ENCODE data around the gene LILRB5.
"Not testable (repeated sequence)": the region's sequence is repeated elsewhere in the genome, so short reads cannot be mapped to it uniquely, and the experiment has no call there.

LILRB5 gene

GRCh38 chr19:54274516-54274915 is 17.4 kb upstream of the LILRB5 start:
- not testable (repeated sequence) for DNase-seq

GRCh38 chr19:54273821-54274220 is 16.7 kb upstream of the LILRB5 start:
- DNase-seq = no peak

GRCh38 chr19:54272181-54272580 is 15.1 kb upstream of the LILRB5 start:
- DNase-seq = not testable (repeated sequence)

- DNase-seq = not testable (repeated sequence)
Observed at GRCh38 chr19:54271587-54271986, 14.5 kb upstream of the LILRB5 start.

- no peak for DNase-seq
Observed at GRCh38 chr19:54271106-54271505, 14.0 kb upstream of the LILRB5 start.

DNA sequence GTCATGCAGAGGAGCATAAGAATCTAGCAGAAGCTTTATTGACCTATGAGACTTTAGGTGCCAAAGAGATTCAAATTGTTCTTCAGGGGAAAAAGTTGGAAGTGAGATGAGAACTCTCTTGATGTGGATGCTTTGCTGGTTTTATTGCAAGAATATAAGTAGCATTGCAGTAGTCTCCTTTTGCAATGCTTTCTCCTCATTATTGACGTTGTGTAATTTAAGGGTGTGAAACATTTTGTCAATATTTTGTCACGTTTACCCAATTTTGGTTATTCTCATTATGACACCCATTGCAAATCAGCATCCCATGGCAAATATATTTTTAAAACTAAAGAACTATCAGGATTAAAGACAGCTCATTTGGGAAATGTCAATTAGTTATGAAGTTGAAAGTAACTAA is 11.9 kb upstream of the LILRB5 start:
- no peak for DNase-seq

GRCh38 chr19:54266133-54266532 is 9.1 kb upstream of the LILRB5 start:
- peak; percentile 13 for DNase-seq

DNA sequence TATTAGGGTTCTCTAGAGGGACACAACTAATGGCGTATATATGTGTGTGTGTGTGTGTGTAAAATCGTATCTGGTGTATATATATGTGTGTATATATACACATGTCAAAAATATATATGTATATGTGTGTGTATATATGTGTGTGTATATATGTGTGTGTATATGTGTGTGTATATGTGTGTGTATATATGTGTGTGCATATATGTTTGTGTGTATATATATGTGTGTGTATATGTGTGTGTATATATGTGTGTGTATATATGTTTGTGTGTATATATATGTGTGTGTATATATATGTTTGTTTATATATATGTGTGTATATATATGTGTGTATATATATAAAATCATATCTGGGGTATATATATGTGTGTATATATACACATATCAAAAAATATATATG is 5.4 kb upstream of the LILRB5 start:
- no peak for DNase-seq

GRCh38 chr19:54262066-54262465 is 5.0 kb upstream of the LILRB5 start:
- no peak for DNase-seq

DNA sequence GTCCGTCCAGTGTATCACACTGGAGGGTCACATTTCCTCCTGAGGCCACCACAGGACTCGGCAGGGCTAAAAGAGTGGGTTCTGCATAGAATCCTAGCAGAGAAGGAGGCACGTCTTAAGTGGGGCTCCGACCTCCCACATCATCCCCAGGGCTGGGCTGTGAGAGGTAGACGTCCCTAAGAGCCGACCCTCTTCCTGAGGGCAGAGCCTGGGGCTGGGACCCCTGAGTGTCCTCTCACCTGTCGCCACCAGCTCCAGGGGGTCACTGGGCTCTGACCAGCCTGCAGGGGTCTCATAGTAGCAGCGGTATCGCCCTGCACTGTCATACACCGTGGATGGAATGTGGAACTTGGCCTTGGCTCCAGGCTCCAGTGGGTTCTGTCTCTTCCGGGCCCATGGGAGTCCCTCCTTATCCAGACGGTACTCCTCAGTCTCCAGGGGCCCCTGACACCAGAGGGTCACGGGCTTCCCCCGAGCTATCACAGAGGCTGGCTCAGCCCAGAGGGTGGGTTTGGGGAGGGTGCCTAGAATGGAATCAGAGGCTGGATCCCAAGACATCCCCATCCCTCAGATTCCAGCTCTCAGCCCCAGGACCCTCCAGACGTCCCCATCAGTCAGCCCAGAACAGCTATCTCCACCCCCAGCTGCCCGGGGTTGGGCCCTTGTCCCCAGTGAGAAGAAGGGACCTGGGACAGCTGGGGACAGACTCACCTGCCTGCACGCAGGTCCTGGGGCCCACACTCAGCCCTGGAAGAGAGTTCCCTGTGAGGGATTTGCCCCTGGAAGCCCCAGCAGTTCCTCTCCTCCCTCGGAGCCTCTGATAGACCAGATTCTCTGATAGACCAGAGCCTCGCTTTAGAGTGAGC is 590 bp downstream of the LILRB5 start:
- no peak for DNase-seq

GRCh38 chr19:54255105-54255775 is 1.8 kb downstream of the LILRB5 start:
- no peak for DNase-seq

DNA sequence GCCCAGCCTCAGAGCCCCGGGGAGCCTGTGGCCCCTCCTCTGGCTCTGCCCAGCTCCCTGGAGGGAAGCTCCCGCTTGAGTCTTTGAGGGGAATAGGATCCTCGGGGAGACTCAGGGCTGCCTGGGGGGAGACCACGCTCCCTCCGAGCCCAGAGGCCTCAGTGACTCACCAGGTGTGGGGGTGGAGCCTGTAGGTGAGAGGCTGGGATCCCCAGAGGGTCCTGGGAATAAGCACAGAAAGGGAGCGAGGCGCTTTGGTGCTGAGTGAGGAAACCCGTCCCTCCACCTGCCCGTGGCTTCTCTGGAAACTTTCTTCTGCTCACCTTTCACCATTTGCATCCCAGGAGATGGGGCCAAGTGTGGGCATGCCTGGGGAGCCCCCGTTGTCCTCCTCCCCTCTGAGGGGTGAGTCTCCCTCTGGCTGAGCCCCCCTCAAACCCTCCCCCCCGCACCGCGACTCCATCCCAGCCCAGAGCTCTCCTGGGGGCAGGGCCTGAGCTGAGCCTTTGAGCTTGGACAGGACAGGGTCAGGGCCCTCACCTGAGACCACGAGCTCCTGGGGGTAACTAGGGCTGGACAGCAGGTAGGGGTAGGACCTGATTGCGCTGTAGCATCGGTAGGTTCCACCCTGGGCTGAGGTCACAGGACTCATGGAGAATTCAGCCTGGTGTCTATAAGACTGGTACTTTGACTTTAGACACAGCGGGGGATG is 2.7 kb downstream of the LILRB5 start:
- no peak for DNase-seq

GRCh38 chr19:54253331-54254194 is 3.5 kb downstream of the LILRB5 start:
- no peak for DNase-seq

DNA sequence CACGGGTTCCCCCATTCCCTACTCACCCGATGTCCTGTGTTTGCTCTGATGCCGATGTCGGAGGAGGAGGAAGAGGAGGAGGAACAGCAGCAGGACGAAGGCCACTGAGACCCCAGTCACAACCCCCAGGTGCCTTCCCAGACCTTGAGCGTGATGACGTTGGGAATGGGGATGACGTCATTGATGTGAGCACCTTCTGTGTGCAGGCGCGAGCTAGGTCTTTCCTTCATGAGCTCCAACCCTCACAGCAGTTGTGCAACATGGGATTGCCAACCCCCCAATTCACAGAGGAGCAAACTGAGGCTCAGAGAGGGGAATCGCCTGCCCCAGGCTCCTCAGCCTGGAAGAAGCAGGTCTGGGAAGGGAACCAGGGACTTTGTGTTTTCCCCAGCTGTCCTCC is 4.2 kb downstream of the LILRB5 start:
- DNase-seq = no peak

- DNase-seq = no peak
Observed at GRCh38 chr19:54252243-54252642, 4.8 kb downstream of the LILRB5 start.

GRCh38 chr19:54248016-54248601 is 9.0 kb downstream of the LILRB5 start:
- DNase-seq = no peak

GRCh38 chr19:54247106-54247930 is 9.8 kb downstream of the LILRB5 start:
- DNase-seq = no peak

DNA sequence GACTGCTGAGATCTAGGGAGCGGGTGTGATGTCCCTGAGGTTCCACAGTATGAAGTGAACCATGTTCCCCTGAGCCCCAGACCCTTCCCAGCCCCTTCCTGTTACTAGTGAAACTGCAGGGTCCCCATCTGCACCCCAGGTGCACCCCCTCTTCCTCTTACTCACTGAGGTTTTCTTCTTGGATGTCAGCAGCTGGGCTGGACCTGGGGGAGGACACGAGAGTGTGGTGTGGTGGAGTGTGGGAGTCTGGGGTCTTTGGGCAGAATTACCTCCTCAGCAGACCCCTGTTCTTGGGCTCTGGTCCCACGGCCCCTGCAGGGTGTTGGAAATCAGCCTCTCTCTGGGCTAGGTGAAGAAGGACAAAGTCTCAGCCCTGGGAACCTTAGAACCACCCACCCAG is 11.1 kb downstream of the LILRB5 start:
- no peak for DNase-seq

GRCh38 chr19:54243809-54244208 is 13.3 kb downstream of the LILRB5 start:
- DNase-seq = not testable (repeated sequence)

DNA sequence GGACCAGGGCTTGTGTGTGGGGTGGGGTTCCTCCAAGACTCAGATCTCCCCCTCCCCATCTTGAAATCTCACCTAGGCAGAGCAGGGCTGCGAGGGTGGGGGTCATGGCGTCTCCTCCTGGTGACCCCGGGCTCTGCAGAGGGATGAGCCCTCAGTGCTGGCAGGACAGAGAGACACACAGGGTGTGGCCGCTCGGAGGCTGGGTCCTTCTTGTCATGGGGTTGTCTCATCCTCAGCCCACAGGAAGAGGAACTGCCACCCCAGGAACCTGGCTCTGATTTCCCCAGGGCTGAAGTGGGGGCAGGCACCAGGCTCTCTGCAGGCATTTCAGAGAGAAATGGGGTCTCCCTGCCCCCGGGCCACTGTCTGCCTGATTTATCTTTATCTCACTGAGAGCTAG is 14.4 kb downstream of the LILRB5 start, which contains the start of gene LILRA6:
Gene LILRA6, minus strand, starts transcription at position 145 of the 400 bp plus-strand sequence.
- not testable (repeated sequence) for DNase-seq

DNA sequence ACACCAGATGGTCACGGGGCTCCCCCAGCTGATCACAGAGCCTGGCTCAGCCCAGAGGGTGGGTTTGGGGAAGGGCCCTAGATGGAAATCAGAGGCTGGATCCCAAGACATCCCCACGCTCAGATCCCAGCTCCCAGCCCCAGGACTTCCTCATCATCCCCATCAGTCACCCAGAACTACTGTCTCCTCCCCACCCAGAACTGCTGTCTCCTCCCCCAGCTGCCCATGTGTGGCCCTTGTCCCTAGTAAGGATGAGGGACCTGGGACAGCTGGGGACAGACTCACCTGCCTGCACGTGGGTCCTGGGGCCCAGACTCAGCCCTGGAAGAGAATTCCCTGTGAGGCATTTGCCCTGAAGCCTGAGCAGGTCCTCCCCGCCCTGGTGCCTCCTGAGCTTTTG is 14.8 kb downstream of the LILRB5 start:
- DNase-seq = not testable (repeated sequence)

Data from DMS153 (cell line).